Measurements from ENCODE around the gene ZC3H7B. TPM values are rescaled to one million over a fixed set of nuclear protein-coding genes. Genes with fewer than 3 reads are reported as not detected.

Gene ZC3H7B
- total RNA-seq, 1 donor from 2014 or later, result 28.2 TPM

GRCh38 chr22:41380993-41381328 is 79.6 kb downstream of the ZC3H7B start:
- Histone ChIP-seq H3K27me3 (no peaks in the 10 kb centered on the region), H3K4me3 (peak overlapping the region; percentile 78 to 94), H3K36me3 (no peaks in the 10 kb centered on the region), H3K27ac (peak overlapping the region; percentile 98), H3K9me3 (no peaks in the 10 kb centered on the region), H3K4me1 (peaks cover 34% of the 10 kb centered on the region)
- intact Hi-C loops (cut with DNase I), result no loop called here
- DNase-seq (ENCODE audit: extremely low spot score in 2 of 2), result peak in 1 of 2 donors; percentile 97
- peak in 1 of 2 donors; percentile 97 for TF ChIP-seq POLR2AphosphoS5 (IDR thresholded peaks at IDR 0.05; ENCODE audit: insufficient read depth in 1 of 2, low read depth in 1 of 2)
- peak in 1 of 2 donors; percentile 74 for TF ChIP-seq POLR2A (IDR thresholded peaks at IDR 0.05)
- TF ChIP-seq, protein P1, sequence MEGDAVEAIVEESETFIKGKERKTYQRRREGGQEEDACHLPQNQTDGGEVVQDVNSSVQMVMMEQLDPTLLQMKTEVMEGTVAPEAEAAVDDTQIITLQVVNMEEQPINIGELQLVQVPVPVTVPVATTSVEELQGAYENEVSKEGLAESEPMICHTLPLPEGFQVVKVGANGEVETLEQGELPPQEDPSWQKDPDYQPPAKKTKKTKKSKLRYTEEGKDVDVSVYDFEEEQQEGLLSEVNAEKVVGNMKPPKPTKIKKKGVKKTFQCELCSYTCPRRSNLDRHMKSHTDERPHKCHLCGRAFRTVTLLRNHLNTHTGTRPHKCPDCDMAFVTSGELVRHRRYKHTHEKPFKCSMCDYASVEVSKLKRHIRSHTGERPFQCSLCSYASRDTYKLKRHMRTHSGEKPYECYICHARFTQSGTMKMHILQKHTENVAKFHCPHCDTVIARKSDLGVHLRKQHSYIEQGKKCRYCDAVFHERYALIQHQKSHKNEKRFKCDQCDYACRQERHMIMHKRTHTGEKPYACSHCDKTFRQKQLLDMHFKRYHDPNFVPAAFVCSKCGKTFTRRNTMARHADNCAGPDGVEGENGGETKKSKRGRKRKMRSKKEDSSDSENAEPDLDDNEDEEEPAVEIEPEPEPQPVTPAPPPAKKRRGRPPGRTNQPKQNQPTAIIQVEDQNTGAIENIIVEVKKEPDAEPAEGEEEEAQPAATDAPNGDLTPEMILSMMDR (IDR thresholded peaks at IDR 0.05), result no peak

DNA sequence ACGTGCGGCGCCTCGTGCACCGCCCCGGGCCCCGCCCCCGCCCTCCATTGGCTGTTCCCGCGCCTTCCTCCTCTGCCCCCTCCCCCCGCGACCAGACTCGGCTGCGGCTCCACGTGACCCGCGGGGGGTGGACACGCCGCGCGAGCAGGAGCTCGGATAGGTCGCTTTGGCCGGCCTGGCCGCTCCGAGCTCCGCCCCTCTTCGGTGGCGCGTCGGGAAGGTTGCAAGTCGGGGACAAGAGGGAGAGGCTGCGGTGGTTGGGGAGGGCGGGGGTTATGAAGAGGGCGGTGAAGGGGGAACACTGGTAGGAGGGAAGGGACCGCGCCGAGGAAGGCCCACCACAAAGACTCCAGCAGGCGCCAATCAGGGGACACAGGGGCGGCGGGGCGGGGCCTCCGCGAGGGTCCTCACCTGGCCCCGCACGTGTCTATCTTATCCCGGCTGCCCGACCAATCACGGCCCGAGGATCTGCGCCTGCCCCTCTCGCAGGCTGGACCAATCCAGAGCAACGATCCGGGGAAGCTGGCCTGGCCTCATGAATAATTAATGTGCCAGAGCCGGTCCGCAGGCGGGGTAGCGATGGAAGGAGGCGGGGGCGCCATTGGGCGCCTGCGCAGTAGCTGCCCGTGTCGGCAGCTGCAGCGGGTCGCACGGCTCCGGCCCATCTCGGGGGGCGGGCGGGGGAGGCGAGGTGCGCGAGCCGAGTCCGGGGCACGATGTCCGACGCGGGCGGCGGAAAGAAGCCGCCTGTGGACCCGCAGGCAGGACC is 80.2 kb downstream of the ZC3H7B start, which contains the start of gene TEF:
Gene TEF, plus strand, starts transcription at position 614 of the 769 bp plus-strand sequence. Its CDS starts 103 bp downstream, at position 717.
- peak within 1 kb of the TSS; percentile 98 for H3K27ac ChIP-seq
- intact Hi-C loops (cut with DNase I), result no loop called here
- no peaks in the 10 kb centered on the region for H3K36me3 ChIP-seq
- H3K4me1 ChIP-seq, result peaks cover 34% of the 10 kb centered on the region
- DNase-seq (ENCODE audit: extremely low spot score in 2 of 2), result peak in 1 of 2 donors; percentile 99
- no peaks in the 10 kb centered on the region for H3K27me3 ChIP-seq
- H3K9me3 ChIP-seq, result no peaks in the 10 kb centered on the region
- TF ChIP-seq, protein P1 (IDR thresholded peaks at IDR 0.05), result no peak
- peak in 1 of 2 donors; percentile 79 for TF ChIP-seq POLR2A (IDR thresholded peaks at IDR 0.05)
- peak; percentile 38 to 72 for TF ChIP-seq POLR2AphosphoS5 (IDR thresholded peaks at IDR 0.05; ENCODE audit: insufficient read depth in 1 of 2, low read depth in 1 of 2)
- H3K4me3 ChIP-seq, result peak within 1 kb of the TSS; percentile 78 to 94

DNA sequence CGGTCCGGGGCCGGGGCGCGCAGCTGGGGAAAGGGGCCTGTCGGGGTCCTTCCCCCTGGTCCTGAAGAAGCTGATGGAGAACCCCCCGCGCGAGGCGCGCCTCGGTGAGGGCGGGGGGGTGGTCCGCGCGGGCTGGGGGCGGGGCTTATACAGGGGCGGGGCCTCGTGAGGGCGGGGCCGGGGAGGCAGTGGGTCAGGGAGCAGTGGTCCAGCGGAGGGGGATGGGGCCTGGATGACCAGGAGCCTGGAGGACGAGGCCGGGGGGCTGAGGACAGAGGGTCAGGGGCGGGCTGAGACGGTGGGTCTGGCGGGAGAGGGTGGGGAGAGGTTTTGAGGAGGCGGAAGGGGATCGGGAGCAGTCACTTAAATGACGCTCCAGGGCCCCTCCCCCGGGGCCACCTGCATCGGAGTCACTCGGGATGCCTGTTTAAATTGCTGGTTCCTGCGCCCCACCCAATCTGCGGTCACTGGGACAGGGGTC is 80.8 kb downstream of the ZC3H7B start:
- peak overlapping the region; percentile 98 for H3K27ac ChIP-seq
- H3K4me3 ChIP-seq, result peak overlapping the region; percentile 78 to 94
- TF ChIP-seq, protein P1 (IDR thresholded peaks at IDR 0.05), result no peak
- TF ChIP-seq POLR2AphosphoS5 (IDR thresholded peaks at IDR 0.05; ENCODE audit: insufficient read depth in 1 of 2, low read depth in 1 of 2), result peak in 1 of 2 donors; percentile 32
- TF ChIP-seq POLR2A (IDR thresholded peaks at IDR 0.05), result no peak
- no peaks in the 10 kb centered on the region for H3K36me3 ChIP-seq
- H3K4me1 ChIP-seq, result peaks cover 34% of the 10 kb centered on the region
- peak in 1 of 2 donors; percentile 94 for DNase-seq (ENCODE audit: extremely low spot score in 2 of 2)
- intact Hi-C loops (cut with DNase I), result no loop called here
- no peaks in the 10 kb centered on the region for H3K9me3 ChIP-seq
- H3K27me3 ChIP-seq, result no peaks in the 10 kb centered on the region

GRCh38 chr22:41382610-41383009 is 81.3 kb downstream of the ZC3H7B start:
- H3K27ac ChIP-seq, result peak overlapping the region; percentile 98
- no peaks in the 10 kb centered on the region for H3K36me3 ChIP-seq
- TF ChIP-seq POLR2AphosphoS5 (IDR thresholded peaks at IDR 0.05; ENCODE audit: insufficient read depth in 1 of 2, low read depth in 1 of 2) (no peak), POLR2A (IDR thresholded peaks at IDR 0.05) (no peak)
- TF ChIP-seq, protein P1 (IDR thresholded peaks at IDR 0.05), result no peak
- H3K9me3 ChIP-seq, result no peaks in the 10 kb centered on the region
- peaks cover 34% of the 10 kb centered on the region for H3K4me1 ChIP-seq
- no peak for DNase-seq (ENCODE audit: extremely low spot score in 2 of 2)
- intact Hi-C loops (cut with DNase I), result no loop called here
- peak overlapping the region; percentile 78 to 94 for H3K4me3 ChIP-seq
- H3K27me3 ChIP-seq, result no peaks in the 10 kb centered on the region

DNA sequence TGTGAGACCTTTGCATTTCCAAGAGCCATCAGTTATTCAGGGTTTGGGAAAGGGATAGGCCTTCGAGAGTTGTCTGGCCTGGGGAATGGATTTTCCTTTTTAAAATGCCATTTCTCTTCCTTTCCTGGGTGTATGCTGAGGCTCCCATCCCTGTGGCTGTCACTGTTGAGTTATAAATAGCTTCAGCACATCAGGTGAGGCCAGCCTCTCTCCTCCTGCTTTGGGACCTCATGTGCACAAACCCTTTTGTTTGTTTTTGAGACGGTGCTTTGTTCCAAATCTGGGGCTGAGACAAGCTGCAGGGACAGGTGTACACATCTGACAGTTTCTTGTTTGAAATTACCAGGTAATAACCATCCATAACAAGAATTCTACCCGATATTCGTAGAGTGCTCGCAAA is 81.8 kb downstream of the ZC3H7B start:
- no peaks in the 10 kb centered on the region for H3K27me3 ChIP-seq
- no peak for DNase-seq (ENCODE audit: extremely low spot score in 2 of 2)
- peaks cover 34% of the 10 kb centered on the region for H3K4me1 ChIP-seq
- no peaks in the 10 kb centered on the region for H3K9me3 ChIP-seq
- TF ChIP-seq POLR2A (IDR thresholded peaks at IDR 0.05) (no peak), POLR2AphosphoS5 (IDR thresholded peaks at IDR 0.05; ENCODE audit: insufficient read depth in 1 of 2, low read depth in 1 of 2) (no peak)
- TF ChIP-seq, protein P1 (IDR thresholded peaks at IDR 0.05), result no peak
- intact Hi-C loops (cut with DNase I), result no loop called here
- peak overlapping the region; percentile 98 for H3K27ac ChIP-seq
- H3K36me3 ChIP-seq, result peaks cover 0 to 2% of the 10 kb centered on the region in 2 donors
- H3K4me3 ChIP-seq, result peak overlapping the region; percentile 78 to 94
